ENCODE data around the gene MALRD1.

DNA sequence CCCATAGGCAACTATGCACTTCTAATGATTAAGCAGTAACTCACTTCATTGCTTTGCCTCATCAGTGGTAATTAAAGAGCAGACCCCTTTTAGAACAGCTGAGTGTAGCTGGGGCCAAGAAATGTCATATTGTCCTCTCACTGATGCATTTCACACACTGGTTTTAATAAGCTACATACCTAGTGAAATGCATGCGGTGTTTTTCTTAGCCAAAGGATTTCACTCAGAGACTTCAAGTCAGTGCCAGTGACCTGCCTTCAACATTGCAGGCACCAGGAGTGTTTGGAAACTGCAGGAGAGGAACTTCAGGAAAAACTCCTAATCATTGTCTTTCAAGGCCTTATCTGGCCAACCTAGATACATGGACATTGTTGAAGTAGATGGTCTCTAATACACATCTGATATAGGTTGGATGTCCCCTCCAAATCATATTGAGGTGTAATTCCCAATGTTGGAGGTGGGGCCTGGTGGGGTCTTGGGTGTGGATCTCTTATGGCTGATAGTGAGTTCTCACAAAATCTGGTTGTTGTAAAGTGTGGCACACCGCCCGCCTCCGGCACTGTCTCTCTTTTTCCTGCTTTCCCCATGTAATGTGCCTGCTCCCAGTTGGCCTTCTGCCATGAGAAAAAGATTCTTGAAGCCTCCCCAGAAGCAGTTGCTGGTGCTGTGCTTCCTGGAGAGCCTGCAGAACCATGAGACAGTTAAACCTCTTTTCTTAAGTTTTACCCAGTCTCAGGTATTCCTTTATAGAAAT is 515.0 kb downstream of the MALRD1 start:
- TF ChIP-seq CTCF (conservative IDR thresholded peaks at IDR 0.05; ENCODE audit: low read depth, low read length): no peak
- no peak for TF ChIP-seq EZH2 (IDR thresholded peaks at IDR 0.05; ENCODE audit: borderline replicate concordance, low read depth, low read length, poor library complexity, severe bottlenecking)

All from A673 (cell line).